Measurements from ENCODE around the gene PRKACA.

DNA sequence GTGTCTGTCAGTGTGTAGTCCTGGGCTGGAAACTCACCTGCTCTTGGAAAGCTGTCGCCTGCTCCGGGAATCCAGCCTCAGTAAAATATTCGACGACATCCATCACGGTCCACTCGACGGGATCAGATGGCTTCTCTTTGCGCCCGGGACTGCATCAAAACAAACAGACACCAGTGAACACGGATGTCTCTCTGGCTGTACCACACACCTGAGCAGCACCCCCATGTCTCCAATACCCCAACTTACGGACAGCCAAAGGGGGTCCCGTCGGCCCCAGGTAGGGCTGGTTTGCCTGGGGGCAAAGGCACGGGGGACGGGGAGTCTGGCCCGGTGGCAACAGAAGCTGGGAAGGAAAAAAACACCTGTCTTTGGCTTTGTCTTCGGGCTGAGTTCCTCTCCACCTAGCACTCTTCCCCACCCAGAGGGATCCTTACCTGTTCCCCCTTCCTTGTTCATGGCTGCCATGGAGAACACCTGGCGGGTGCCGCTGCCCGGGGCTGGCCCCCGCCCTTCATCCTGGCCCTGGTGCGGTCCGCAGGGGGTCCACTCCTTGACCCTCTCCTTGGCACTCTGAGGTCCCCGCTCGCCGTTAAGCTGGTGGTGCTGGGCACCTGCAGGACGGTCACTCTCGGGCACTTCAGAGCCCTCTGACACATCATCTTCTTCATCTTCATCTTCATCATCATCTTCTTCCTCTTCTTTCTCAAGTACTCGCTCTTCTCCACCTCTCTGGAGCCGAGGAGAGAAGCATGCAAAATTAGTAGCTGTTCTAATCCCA, 28.7 kb downstream of the PRKACA start:
- TF ChIP-seq, protein P1, sequence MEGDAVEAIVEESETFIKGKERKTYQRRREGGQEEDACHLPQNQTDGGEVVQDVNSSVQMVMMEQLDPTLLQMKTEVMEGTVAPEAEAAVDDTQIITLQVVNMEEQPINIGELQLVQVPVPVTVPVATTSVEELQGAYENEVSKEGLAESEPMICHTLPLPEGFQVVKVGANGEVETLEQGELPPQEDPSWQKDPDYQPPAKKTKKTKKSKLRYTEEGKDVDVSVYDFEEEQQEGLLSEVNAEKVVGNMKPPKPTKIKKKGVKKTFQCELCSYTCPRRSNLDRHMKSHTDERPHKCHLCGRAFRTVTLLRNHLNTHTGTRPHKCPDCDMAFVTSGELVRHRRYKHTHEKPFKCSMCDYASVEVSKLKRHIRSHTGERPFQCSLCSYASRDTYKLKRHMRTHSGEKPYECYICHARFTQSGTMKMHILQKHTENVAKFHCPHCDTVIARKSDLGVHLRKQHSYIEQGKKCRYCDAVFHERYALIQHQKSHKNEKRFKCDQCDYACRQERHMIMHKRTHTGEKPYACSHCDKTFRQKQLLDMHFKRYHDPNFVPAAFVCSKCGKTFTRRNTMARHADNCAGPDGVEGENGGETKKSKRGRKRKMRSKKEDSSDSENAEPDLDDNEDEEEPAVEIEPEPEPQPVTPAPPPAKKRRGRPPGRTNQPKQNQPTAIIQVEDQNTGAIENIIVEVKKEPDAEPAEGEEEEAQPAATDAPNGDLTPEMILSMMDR (IDR thresholded peaks at IDR 0.05; ENCODE audit: low read depth, low read length) = no peak
- TF ChIP-seq EZH2phosphoT487 (IDR thresholded peaks at IDR 0.05; ENCODE audit: low read depth) = no peak
